CD1c-positive myeloid dendritic cell (primary cell): Measurements from ENCODE around the gene ADGRD1.

Experiments used
- DNase-seq: peaks from one replicate; pipeline ENCODE4 v3.0.0-alpha.2; 2016; ENCODE audit errors: extremely low spot score

The ADGRD1 gene

DNA sequence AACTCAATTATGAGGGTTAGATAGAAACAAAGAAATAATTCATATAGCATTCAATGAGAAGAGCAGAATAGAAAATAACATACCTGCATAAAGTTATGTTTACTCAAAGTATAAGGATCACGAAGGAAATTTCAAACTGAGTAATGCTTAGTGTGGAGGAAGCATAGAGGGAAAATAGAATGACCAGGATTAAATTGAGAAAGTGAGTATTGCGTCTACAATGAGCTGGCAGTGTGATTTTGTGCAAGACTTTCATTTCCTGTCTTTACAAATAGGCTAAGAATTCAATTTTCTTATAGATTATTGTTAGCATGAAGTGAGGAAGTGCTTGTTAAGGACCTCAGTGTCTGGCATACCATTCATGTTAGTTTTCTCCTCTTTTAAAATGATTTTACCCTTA lies 12.0 kb downstream of the ADGRD1 start:
- DNase-seq, result peak; percentile 78

DNA sequence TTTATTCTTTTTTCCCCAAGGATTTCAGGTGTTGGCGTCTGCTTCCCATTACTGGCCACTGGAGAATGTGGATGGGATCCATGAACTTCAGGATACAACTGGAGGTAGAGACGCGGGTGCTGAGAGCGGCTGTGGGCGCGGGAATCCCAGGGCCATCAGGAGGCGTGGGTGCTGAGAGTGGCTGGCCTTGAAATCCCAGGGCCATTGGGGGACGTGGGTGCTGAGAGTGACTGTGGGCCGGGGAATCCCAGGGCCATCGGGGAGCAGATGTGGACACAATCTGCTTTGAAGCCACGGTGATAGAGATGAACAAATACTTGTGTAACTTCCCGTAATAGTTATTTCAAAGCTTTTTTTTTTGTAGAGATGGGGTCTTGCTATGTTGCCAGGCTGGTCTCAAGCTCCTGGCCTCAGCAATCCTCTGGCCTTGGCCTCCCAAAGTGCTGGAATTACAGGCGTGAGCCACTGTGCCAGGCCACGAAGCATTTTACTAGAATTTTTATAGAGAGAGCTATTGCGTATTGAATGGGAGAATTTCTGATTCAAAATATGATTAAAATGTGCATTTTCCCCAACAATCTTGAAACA lies 12.8 kb downstream of the ADGRD1 start:
- DNase-seq, result peak; percentile 76

DNA sequence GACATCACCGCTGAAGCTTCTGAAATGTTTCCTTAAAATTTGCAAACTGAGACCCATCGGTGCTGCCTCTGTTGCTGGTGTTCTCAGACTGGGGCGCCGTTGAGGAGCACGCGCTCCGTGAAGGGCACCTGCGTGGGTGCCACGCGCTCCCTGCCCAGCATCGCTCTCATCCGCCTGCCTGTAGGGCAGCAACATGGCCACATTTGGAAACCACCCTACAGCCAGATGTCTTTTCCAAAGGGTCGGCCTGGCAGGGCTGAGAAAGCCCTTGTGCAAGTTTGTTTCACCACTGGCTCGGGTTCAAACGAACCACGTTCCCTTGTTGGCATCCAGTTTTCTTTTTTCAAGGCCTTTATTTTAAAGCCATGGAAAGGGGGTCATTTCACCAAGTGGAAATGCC lies 13.9 kb downstream of the ADGRD1 start:
- no peak for DNase-seq

DNA sequence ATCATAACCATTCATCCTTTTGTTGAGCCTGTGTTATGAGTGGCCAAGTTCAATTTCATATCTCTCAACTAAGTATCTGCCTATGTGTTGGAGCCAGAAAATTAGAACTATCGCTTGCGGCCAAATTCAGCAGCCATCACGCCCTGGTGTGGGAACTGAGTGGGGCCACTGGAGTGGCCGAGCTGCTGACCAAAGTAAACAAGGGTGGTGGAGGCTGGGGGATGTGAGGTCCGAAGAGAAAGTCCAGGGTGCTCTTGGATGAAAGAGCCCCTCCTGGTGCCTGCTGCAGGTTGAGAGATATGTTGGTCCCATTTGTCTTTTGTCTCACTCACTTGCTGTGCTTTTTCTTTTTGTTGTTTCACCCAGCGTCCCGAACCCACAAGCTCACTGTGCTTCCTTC lies 14.9 kb downstream of the ADGRD1 start:
- DNase-seq, result no peak

DNA sequence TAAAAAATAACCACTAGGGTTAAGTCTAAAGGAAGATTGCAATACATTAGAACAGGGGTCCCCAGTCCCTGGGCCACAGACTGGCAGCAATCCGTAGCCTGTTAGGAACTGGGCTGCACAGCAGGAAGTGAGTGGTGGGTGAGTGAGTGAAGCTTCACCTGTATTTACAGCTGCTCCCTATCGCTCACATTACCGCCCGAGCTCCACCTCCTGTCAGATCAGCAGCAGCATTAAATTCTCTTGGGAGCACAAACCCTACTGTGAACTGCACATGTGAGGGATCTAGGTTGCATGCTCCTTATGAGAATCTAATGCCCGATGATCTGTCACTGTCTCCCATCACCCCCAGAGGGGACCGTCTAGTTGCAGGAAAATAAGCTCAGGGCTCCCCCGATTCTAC lies 15.5 kb downstream of the ADGRD1 start:
- no peak for DNase-seq

DNA sequence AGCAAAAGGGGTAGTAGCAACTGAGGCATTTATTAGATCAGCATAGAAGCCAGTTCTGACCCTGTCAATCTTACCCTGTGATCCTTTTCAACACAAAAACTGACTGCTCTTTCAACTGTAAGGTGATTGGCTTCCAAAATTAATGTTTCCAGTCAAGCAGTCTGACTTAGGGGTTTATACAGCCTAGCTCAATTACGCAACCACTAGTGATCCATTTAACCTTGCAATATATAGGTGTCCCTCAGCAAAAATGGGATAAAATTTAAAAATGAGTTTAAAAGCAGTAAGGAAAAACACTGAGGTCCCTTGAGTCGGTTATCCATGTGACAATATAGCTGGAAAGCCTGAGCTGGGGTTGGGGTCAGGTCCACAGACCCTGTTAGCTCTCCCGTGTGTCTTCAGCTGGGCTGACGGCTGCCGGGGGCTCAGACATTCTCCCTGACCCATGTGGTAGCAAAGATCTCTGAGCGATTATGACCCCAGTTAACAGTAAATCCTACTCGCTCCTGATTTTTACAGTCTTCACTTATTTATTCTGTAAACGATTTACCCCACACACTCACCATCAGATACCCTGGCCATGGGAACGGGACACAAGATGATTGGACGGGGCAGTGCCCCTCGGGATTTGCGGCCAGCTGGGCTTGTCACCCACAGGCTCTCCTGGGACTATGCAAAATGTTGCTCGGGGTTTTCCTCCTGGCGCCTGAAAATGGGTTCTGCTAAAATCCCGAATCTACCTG lies 16.6 kb downstream of the ADGRD1 start:
- no peak for DNase-seq

DNA sequence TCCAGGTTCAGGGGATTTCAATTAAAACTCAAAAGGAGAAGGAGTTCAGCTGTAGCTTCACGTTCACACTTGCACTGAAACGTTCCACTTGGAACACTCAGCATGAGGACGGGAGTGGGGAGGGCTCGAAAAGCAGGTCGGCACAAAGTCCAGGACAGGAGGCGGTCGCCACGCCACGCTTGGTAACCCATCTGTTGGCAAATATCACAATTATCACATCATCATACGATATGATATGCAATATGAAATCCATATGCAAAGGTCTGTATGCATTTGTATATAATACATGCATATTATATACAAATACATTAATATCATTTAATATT lies 17.2 kb downstream of the ADGRD1 start:
- no peak for DNase-seq

DNA sequence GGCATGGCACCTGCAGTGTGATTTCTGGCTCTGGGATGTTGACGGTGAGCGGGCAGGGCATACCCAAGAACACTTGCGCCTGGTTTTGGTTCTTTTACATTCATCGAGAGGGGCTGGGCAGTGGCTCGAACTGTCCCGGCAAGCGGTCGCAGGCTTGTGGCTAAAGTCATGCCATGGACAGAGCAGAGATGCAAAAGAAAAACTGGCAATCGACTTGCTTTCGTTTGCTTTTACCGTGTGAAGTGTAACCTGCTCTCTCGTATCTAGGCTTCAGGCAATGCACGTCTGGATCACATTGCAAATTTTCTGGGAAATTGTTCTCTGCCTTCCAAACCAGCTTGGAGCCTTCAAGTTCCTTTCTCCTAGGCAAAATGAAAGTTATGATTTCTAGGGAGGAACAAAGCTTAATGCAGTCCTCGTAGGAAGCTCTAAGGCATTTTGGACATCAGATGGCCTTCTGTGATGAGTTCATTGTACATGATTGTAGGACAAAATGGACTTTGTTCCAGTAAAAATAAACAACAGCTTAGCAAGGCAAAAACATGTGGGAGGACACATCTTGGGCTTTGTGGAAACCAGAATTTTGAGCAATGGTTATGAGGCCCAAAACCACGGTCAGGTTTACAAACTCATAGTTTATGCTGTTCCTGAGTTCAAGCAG lies 18.3 kb downstream of the ADGRD1 start:
- no peak for DNase-seq

DNA sequence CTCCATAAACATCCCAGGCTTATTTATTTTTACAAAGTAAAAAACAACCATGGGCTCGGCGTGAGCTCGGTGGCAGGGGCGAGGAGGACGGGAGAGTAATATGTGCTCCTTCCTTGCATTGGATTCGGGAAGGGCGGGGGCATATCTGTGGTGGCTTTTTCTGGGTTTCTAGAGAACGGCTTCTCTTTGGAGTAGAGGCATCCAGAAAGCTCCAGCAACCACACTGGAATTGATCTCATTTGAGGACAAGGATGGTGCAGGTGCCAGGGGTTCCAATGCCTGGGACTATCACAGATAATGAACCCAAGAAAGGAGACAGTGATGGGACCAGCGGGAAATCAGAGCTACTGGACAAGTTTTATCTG lies 18.9 kb downstream of the ADGRD1 start:
- DNase-seq, result no peak

DNA sequence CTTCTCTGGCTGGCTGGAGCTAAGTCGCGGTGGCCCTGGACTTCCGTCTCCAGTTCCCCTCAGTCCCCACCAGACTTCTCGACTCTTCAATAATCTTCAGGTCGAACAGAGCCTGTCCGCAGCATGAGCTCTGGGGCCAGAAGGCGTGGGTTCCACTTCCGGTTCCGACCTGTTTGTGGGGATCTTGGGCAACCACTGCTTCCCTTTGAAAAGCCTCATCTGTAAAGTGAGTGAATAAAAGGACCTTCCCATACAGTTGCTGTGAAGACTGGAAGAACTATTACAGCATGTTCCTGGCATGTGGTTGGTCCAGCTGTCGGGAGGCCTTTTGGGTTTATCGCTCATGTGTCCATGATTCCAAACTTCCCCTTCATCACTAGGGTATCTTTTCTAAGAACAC lies 19.4 kb downstream of the ADGRD1 start:
- DNase-seq, result peak; percentile 43

DNA sequence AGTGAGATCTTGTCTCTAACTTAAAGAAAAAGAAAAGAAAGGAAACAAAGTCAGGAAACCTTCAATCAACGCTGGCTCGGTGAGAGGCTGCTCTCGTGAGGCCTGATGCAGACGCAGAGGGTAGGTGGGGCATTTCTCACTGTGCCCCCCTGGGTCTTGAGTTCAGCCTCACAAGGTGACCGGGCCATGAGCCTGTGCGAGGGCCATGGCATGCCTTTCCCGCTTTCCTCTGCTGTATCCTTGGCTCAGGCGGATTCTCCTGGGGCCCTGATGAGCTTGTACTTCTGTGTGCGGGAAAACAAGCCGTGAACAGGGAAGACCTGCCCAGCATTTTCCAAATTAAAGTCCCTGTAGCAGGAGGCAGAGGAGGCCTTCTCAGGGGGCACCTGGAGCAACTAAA lies 20.2 kb downstream of the ADGRD1 start:
- DNase-seq, result no peak

DNA sequence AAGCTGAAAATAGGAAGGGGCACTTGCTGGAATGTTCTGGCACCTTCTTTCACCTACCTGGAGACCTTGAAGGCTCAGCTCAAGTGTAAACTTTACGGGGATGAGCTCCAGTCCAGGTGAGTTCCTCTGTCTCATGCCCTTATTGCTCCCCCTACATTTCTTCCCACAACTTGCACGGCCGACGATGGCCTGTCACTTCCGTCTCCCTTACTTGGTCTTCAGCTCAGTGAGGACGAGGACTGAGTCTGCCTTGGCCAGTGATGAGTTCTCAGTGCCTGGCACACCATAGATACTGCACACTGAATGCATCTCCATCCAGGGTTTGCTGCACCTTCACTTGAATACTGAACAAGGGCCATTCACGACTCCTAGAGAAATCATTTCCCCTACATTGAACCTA lies 21.4 kb downstream of the ADGRD1 start:
- DNase-seq, result no peak

DNA sequence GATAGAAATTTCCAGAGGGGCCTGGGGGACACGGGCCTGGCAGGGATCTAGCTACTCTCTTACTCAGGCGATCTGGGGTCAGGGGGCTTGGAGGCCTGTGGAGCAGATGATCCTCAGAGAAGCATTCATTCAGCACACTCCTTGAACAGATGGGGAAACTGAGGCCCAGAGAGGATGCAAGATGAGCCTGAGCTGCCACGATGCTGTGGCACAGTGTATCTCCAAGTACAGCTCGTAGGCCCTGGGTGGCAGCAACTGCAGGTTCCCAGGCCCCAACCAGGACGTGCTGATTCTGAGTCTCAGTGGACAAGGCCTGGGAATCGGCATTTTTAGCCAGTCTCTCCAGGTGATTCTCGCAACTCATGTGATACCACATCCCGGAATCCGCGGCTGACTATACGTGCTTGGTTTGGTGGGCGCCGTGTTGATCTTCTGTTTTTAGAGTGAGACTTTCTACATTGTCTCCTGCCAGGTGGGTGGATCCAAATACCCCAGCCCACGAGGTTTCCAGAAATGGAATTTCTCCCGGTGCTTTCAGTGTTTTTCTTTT lies 22.5 kb downstream of the ADGRD1 start:
- no peak for DNase-seq

DNA sequence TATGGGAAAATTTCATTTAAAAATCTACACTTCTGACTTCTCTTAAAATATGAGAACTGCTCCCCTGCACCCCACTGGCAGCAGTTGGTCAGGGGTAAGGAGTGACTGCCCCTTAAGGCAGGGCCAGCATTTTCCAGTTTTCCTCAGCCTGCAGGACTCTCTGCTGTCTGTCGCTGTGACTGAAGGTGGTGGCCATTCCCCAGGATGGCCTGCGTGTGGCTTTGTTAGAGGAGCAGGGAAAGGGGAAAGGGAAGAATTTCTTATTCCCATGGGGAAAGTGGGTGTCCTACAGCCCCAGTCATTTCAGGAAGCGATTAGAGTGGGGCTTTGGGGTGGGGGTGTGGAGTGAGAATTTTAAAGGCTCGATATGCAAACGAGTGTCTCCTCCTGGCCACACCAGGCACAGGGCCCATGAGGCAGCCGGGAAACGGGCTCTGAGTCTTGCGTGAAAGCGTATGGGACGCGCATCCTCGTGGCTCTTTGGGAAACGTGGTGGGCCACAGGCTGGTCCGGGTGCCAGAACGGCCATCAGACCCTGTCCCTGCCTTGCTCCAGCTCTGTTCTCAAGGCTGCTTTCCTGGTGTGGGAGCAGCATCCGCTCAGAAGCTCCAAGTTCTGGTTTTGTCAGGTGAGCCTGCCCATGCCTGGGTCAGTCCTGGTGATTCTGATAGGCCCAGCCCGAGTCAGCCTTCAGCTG lies 23.5 kb downstream of the ADGRD1 start:
- DNase-seq, result no peak

DNA sequence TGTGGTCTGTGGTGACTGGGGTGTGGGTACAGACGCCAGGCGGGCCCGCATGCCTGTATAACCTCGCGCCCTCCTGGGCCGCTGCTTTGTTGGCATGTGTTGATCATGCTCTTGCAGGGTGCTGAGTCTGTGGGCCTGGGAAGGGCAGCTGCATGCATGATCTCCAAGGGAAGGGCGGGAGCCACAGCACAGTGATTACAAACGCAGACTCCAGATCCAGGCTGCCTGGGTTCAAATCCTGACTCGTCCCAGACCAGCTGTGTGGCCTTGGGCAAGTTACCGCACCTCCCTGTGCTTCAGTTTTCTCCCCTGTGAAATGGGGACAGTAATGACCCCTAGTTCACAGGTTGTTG lies 24.0 kb downstream of the ADGRD1 start:
- no peak for DNase-seq

DNA sequence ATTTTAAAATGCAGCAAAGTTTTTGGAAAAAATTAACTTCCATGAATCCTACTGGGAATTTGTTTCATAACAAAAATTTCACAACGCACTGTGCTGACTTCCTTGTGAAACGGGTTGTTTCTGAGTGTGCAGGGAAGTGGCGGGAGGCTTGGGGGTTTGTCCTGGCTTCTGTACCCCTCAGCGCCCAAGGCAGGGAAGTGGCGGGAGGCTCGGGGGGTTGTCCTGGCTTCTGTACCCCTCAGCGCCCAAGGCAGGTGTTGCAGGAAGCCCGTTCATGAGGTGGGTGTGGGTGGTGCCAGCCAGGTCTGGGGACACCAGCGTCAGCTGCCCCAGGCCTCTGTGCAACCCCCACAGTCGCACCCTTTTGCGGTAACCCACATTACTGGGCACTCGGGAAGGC lies 25.1 kb downstream of the ADGRD1 start:
- DNase-seq, result peak; percentile 54

DNA sequence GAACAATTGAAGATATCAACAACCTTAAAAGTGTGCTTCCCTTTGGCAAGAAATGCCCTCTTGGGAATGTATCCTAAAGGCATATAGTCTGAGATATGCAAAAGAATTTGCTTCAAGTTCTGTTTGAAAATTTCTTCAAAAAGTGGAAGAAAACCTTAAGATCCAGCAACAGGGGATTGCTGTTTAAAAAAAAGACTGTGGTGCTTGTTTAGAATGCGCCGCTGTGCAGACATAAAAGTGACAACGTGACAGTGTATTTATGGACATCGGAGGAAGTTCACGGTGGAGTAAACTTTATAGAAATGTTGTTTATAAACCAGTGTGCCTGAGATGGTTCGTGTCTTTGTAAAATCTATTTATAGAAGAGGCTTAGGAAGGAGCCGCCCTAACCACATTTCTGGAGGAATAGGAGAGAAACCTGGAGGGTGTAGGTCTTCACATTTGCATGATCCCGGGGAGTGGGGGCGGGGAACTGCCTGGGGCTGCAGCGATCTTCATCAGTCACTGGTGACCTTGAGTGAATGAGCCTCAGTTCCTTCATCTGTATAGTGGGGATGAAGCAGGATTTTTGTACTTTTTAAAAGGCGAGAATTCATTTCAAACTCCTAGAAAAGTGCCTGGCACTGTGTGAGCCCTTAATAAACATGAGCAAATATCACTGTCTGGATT lies 27.5 kb downstream of the ADGRD1 start:
- peak; percentile 36 for DNase-seq

DNA sequence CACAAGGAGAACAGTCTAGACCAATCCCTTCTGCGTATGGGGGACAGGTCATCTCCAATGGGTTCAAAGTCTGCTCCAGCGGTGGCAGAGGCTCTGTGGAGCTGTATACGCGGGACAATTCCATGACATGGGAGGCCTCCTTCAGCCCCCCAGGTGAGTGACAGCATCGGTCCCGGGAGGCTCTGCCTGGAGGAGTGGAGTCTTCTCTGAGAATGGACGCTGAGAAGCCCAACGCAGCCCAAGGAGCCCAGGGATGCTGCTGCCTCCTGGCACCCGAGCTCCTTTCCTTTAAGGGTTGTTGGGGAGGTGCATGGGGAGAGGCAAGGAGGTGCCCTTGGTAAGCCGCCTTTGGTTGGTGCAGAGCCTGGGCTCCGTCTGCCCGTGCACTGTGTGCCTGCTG lies 28.2 kb downstream of the ADGRD1 start:
- DNase-seq, result no peak

DNA sequence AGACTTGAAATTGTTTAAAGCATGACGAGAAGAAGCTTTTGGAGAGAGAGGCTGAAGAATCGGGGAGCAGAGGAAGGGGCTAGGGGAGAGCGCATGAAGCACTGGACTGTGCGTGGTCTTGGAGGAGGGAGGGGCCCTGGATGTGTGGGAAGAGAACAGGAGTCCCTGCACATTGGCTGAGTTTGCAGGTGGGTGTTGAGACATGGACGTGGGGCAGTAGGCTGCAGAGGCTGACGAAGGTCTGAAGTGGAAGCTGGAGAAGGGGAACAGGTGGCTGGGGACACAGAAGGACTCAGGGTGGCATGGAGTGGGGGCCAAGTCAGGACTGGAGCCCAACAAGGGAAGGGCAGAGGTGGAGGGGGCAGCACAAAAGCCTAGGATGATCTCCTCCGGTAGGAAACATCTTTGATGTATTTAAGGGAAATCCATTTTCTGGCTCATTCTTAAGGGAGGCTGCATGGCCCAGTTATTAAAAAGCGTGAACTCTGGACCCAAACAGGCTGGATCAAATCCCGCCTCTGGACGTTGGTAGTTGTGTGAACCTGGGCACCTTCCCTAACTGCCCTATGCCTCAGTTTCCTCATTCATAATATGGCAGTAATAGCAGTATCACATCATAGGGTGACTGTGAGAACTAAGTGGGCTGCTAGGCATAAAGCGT lies 29.0 kb downstream of the ADGRD1 start:
- peak; percentile 10 for DNase-seq

DNA sequence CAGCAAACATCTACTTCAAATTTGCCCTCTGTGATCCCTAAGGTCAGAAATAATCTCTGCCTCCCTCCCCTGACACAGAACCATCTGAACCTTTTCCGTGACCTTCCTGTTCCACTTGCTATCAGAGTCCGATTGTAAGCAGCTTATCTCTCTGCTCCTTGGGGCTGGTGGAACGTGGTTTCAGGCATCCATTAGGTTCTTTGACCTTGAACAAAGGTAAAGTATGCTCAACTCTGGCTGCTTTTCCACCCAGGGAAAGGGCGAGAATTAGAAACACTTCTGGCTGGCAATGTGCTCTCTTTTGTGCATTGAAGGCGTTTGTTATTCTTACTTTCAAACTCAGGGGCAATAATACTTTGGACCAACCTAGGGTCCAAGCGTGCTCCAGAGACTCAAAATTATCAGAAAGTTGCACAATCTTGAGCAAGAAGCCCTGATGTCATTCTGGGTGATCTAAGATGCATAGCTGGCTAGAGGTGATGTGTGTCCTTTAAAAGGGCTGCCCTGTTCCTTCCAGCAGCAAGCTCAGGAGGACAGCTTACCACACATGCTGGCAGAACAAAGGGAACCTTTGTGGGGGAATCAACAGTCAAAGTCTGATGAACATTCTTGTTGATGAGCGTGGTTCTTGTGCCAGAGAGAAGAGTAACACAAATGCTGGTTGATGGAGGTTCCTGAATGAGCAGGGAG lies 29.8 kb downstream of the ADGRD1 start:
- peak; percentile 7 for DNase-seq
